Hematopoietic multipotent progenitor cell (in vitro differentiated cells): ENCODE data around the gene PPP1R13B. TPM values are rescaled to one million over a fixed set of nuclear protein-coding genes. Genes with fewer than 3 reads are reported as not detected.

ENCODE experiments used
- DNase-seq, 3 donors: peaks; one replicate each; pipeline ENCODE4 v3.0.0-alpha.2; 2011 to 2015; ENCODE audit warnings: low read depth in 2 of 3, low spot score in 2 of 3
- total RNA-seq: library from RNA; depleted of rRNA; stranded (reverse); fragments of >200 nt; gene quantifications from one replicate; pipeline ENCODE4 v1.2.3, GENCODE V29; 2012

The PPP1R13B gene
- total RNA-seq, 1 donor, result 0.54 TPM

DNA sequence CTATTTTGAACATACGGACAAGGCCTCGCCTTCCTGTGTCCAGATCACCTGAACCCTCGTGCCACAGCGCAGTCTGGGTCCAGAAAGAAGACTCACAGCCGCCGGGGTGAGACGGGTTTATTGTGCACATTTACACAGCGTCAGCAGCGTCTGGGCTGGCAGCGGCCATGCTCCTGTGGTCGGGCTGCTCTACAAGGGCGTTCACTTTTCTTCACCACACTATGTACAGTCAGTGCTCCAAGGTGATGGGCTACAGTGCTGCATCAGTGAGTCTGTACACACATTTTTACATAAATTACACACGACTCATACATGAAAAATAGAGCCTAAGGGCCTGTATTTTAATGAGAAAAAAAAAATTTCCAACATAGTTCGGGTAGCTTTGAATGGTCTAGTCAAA lies 113.7 kb downstream of the PPP1R13B start:
- DNase-seq, result no peak

DNA sequence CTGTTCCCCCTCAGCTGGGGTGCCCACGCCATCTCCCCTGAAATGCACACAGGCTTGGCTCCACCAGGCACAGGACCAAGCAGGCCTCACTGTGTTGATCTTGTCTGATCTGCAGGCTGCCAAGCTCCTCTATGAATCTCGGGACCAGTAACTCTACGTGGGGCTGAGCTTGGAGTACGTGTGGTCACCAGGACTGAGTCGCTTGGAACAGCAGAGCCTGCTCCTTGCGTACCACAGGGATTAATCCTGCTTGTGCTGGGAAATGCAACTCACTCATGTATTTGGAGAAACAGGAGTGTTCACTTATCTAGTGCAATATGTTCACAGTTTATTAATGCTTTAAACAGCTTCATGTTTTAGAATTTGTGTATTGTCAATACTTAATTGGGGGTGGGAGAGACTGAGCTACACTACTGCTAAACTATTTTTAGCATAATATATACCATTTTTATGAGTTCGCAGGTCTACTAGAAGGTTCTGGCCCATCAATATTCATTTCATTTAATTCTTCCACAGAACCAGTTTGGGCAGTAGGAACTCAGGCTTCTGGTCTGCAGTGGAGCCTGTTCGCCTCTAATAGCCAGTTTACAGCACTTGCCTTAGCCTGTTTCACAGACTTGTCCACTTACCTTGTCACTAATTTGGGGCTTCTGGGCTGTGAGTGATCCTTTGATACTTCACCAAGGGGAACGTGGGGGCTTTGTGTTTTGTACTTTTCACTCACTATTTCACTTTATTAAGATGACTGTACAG lies 114.3 kb downstream of the PPP1R13B start:
- DNase-seq, result no peak

DNA sequence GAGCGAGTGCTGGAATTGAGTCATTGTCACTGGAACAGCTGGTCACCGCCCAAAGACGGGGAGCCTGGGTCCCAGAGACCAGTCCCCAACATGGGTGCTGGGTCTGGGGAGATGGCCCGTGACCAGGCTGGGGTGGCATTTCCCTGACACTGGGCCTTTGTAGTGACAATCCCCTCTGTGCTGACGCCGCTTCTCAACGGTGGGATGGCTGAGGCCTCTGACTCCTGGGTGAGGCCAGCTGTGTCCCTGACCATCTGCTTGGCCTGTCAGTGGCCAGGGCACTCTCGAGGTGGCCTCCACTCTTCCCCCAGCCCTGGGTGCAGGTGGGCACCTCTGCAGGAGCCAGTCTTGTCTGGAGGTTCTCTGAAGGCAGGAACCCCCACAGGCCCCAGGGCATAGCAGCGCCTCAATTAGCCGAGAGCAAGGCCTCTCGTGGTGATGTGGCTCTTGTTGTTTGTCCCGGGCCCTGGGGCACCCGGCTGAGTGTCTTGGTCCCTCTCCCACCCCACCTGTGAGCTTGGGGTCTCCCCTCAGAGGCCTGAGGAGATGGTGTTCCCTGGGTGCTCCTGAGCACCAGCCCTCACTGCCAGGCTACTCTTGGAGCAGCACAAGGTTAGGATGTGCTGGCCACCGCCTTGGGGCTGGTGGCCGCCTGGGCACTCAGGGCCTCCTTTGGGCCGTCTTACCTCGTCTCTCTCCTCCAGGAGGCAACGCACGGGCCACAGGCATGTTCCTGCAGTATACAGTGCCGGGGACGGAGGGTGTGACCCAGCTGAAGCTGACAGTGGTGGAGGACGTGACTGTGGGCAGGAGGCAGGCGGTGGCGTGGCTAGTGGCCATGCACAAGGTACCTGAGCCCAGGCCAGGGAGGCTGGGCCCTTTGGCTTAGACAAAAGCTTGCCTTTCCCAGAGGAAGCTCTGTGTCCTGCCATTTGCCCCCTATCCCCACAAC lies 115.2 kb downstream of the PPP1R13B start:
- DNase-seq, result no peak

- no peak for DNase-seq
These were observed 115.9 kb downstream of the PPP1R13B start for GRCh38 chr14:103731481-103731880.

DNA sequence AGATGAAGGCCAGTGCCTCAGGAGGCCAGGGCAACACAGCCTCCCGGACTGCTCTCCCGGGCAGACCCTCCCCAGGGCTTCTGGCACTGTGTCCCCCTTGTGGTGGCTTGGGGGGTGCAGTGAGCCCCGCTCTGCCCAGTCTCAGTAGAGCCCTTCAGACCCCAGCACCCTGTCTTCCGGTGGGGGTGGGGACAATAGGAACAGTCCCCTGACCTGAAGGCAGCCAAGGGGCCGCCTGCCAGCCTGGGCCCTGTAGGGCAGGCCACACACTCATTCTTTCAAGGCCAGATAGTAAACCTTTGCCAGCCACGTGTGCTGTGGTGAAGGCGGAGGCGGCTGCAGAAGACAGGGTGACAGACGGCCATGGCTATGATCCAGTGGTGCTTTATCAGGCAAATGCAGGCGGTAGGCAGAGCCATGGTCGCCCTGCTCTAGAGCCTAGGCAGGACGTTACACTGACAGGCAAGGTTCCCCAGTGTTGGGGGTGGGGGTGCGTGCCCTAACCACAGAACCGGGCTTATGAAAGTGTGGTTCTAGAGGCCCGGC lies 116.8 kb downstream of the PPP1R13B start:
- DNase-seq, result peak in 2 of 3 donors; percentile 80 to 90

DNA sequence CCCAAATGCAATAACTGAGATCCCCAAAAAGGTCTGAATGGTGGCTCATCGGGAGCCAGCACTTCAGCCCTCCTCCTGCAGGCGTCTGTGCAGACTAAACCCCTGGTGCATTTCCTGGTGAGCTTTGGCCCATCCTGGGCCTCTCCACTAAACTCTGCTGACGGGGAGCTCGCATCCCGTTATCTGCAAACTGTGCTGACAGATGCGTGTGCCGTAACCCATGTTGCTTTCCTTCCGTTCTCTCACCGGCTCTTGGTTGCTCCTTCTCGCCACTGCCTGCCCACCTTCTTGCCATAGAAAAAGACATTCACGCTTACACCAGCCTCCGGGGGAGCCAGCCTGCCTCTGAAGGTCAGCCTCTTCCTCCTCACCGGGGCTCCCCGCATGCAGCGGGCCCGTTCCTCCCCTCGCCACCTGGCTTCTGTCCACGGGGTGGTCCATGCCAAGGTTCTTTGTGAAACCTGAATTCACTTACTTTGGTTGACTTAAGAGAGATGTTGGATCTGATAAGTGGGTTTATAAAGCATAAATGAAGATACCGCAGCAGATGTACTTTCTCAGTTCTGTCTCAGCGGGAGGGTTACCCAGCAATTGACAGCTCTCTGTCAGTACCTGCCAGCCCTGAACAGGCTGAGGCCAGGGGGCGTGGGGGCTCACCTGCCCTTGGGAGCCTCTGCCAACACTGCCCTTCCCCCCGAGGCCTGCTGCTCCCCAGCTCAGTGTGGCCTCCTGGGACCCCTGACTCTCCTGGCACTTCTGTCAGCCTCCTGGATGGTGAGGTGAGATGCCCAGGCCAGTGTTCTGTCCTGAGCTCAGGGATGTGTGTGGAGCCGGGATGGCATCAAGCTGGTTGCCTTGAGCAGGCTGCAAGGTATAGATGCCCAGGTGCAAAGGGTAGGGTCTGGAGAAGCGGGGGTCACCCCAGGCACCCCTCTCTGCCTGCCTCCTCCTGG lies 117.6 kb downstream of the PPP1R13B start:
- peak in 1 of 3 donors; percentile 29 for DNase-seq

GRCh38 chr14:103728721-103729120 lies 118.7 kb downstream of the PPP1R13B start:
- DNase-seq, result no peak

- no peak for DNase-seq
These were observed 119.2 kb downstream of the PPP1R13B start for GRCh38 chr14:103728141-103728540.

GRCh38 chr14:103727313-103727980 lies 119.9 kb downstream of the PPP1R13B start:
- no peak for DNase-seq

- no peak for DNase-seq
These were observed 120.9 kb downstream of the PPP1R13B start for GRCh38 chr14:103726474-103726873.

GRCh38 chr14:103725739-103726395 lies 121.5 kb downstream of the PPP1R13B start:
- no peak for DNase-seq

DNA sequence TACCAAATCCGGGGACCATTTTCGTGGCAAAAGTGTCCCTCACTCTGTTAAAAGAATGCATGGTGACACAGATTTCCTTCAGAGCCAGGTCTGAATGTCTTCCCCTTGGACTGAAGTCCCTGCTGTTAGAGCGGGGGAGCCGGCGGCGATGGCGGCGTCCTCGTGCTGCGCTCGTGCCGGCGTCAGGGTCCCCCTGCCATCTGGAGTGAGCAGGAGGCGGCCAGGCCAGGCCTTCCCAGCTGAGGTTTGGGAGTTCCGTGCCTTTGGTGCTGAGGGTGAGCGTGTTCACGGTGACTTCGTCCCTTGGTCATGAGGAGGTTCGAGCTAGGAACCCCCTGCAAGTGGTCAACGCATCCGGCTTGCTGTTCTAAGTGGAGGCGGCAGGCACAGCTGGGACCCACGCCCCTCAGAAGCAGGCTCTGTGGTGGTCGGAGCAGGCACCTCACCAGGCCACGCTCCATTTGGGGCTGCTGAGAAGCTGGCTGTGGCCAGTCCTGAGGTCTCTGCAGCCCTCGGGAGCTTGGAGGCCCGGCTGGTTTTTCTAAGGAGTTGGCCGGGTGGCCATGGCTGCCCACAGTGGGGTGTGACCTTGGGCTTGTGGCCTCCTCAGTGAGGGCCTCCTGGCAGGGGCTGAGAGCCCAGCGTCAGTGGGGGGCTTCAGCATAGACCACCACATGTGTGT lies 122.2 kb downstream of the PPP1R13B start:
- no peak for DNase-seq

- DNase-seq, result peak in 1 of 3 donors; percentile 36
These were observed 123.3 kb downstream of the PPP1R13B start for GRCh38 chr14:103724116-103724515.

DNA sequence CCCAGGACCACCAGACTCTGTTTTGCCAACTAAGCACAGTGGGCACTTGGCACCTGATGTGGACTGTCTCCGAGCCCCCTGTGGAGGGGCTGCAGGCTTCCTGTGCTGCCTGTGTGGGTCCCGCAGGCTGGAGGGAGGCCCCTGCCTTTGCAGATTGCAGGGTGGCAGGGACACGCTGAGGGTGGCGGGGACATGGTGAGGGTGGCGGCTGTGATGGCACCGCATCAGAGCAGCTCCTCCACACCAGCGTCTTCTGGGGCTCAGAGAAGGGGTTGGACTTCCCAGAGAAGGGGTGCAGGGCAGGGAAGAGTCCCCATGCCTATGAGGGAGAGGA lies 123.7 kb downstream of the PPP1R13B start:
- no peak for DNase-seq

- DNase-seq, result no peak
These were observed 125.8 kb downstream of the PPP1R13B start for GRCh38 chr14:103721334-103722120.

DNA sequence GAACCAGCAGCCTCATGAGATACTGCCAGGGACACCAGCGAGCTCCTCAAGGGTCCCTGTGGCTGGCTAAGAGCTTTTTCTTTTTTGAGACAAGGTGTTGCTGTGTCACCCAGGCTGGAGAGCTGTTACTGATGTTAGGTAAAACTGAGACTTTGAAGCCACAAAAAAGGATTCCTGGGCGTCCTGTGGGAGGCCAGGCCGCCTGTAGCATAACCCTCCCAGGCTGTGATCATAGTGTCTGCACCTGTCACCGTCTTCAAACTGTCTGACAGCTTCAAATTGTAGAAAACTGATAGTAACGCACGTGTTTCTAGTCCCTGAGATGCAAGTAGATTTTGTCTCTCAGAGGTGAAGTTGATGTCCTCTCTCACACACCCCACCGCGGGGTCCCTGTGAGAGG lies 127.6 kb downstream of the PPP1R13B start:
- no peak for DNase-seq

DNA sequence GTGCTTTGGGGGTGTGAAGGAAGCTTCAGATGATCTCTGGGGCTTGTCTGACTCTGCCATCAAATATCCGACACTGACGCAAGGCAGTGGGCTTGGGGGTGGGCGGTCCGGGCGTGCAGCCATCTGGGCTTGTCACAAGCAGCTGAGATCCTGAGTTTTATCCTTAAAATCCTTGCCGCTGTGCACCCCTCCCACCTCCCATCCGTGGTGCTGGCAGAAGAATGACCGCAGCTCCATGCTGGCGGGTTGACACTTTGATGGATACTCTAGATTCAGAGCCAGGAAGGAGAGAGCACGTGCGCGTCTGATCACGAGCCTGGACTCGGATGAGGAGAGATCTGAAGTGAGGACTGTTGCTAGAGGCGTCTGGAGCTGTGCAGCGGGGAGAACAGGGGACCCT lies 128.8 kb downstream of the PPP1R13B start:
- DNase-seq, result no peak

DNA sequence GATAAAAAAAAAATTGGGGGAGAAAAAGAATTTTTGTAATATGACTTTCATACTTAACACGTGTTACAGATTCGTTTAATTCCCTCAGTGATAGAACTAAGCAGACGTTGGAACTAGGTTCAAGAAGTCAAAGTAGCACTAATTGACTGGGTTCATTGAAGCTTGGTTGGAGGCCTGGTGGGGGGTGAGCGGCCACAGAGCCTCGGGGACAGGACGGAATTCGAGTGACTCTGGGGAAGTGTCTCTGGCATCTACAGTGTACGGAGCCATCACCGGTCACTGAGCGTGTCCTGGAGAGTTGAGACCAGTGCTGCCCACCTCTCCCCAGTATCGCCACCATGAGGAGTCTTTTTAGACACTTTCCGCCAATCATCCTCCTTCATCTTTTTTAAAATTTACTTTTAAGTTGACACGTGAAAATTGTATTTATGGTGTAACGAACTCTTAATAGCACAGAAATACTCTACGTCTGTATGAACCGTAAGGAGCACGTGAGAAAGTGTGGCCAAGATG lies 130.4 kb downstream of the PPP1R13B start:
- DNase-seq, result no peak
